GM12864 (cell line): ENCODE measurements around the gene ALG12.
"Not testable (repeated sequence)": the region's sequence is repeated elsewhere in the genome, so short reads cannot be mapped to it uniquely, and the experiment has no call there.

Experiments
- DNase-seq: peaks from one replicate; pipeline ENCODE4 v3.0.0-alpha.2; 2011; ENCODE audit warnings: low read depth
- H3K4me3 ChIP-seq: 2 replicates; pipeline ENCODE4 v1.5.1; 2011; ENCODE audit warnings: mild to moderate bottlenecking, low read depth, low read length, control low read depth
- CTCF ChIP-seq: IDR thresholded peaks from 2 replicates; pipeline ENCODE4 v1.5.1; 2011; ENCODE audit warnings: low read depth, mild to moderate bottlenecking, moderate library complexity, low read length, control low read depth, inconsistent platforms; ENCODE audit errors: missing control alignments

ALG12 gene

GRCh38 chr22:49855251-49855911, 62.9 kb downstream of the ALG12 start:
- H3K4me3 ChIP-seq: peak overlapping the region; percentile 65
- TF ChIP-seq CTCF: no peak
- no peak for DNase-seq

- H3K4me3 ChIP-seq: peak overlapping the region; percentile 65
Observed at GRCh38 chr22:49853981-49854831, 64.0 kb downstream of the ALG12 start.

GRCh38 chr22:49852898-49853894, 65.0 kb downstream of the ALG12 start, which contains the start of gene ZBED4:
ZBED4 (plus strand) TSS chr22:49853844; CDS start chr22:49883663, 29,819 bp downstream.
- TF ChIP-seq CTCF: no peak
- peak within 1 kb of the TSS; percentile 66 for H3K4me3 ChIP-seq
- peak; percentile 78 for DNase-seq

More at GRCh38 chr22:49853981-49854831, 64.0 kb downstream of the ALG12 start:
- TF ChIP-seq CTCF: no peak
- DNase-seq: no peak

GRCh38 chr22:49852568-49852897, 65.7 kb downstream of the ALG12 start:
- DNase-seq: not testable (repeated sequence)
- peak overlapping the region; percentile 66 for H3K4me3 ChIP-seq

- no peak for DNase-seq
- TF ChIP-seq CTCF: no peak
- H3K4me3 ChIP-seq: no peak overlapping the region
Observed at GRCh38 chr22:49850959-49851802, 67.1 kb downstream of the ALG12 start.
